HepG2 (cell line): Measurements from ENCODE around the gene MAP2K7. TPM values are rescaled to one million over a fixed set of nuclear protein-coding genes. Genes with fewer than 3 reads are reported as not detected.

ENCODE experiments used
- ATM ChIP-seq: fragments of 450-650 bp; IDR thresholded peaks from 2 replicates; pipeline ENCODE4 v1.7.1; 2017; ENCODE audit warnings: mild to moderate bottlenecking, borderline replicate concordance
- BATF2 ChIP-seq: sonication (generic); formaldehyde crosslinking; IDR thresholded peaks from 2 replicates; pipeline ENCODE4 v1.8.0; 2022; ENCODE audit warnings: mild to moderate bottlenecking, missing genetic modification reagents, moderate library complexity
- HDAC6 ChIP-seq: fragments of 200-600 bp; sonication (generic); IDR thresholded peaks from 2 replicates; pipeline ENCODE4 v1.7.0; 2017; ENCODE audit warnings: mild to moderate bottlenecking, antibody characterized with exemption, low read length, low read depth
- HNRNPL ChIP-seq: fragments of 200-400 bp; formaldehyde crosslinking; IDR thresholded peaks from 2 replicates; pipeline ENCODE4 v1.6.1; 2017; ENCODE audit warnings: mild to moderate bottlenecking, low read depth, low read length
- HOXA5 ChIP-seq: sonication (generic); formaldehyde crosslinking; IDR thresholded peaks from 2 replicates; pipeline ENCODE4 v1.4.0; 2020; ENCODE audit warnings: missing genetic modification reagents
- NFIC ChIP-seq: IDR thresholded peaks from 2 replicates; pipeline ENCODE4 v1.6.1; 2012; ENCODE audit warnings: mild to moderate bottlenecking, low read length, inconsistent platforms
- PLRG1 ChIP-seq: fragments of 450-650 bp; conservative IDR thresholded peaks from 2 replicates; pipeline ENCODE4 v1.6.1; 2016
- POLR2AphosphoS5 ChIP-seq: IDR thresholded peaks from 2 replicates; pipeline ENCODE4 v1.6.1; 2012; ENCODE audit warnings: low read depth, low read length
- SALL2 ChIP-seq: sonication (generic); formaldehyde crosslinking; IDR thresholded peaks from 2 replicates; pipeline ENCODE4 v1.8.1; 2023; ENCODE audit warnings: mild to moderate bottlenecking, missing genetic modification reagents, inconsistent platforms
- ZBTB7A ChIP-seq: sonication (generic); formaldehyde crosslinking; IDR thresholded peaks from 2 replicates; pipeline ENCODE4 v1.8.0; 2022; ENCODE audit warnings: mild to moderate bottlenecking, missing genetic modification reagents
- ZNF343 ChIP-seq: sonication (generic); formaldehyde crosslinking; IDR thresholded peaks from 2 replicates; pipeline ENCODE4 v1.4.0; 2020; ENCODE audit warnings: mild to moderate bottlenecking, missing genetic modification reagents
- ZNF468 ChIP-seq: sonication (generic); formaldehyde crosslinking; IDR thresholded peaks from 2 replicates; pipeline ENCODE4 v1.8.0; 2022; ENCODE audit warnings: mild to moderate bottlenecking, moderate library complexity, missing genetic modification reagents
- ZNF615 ChIP-seq: sonication (generic); formaldehyde crosslinking; IDR thresholded peaks from 2 replicates; pipeline ENCODE4 v1.5.0; 2020; ENCODE audit warnings: mild to moderate bottlenecking, missing genetic modification reagents, borderline replicate concordance
- ZNF646 ChIP-seq: sonication (generic); formaldehyde crosslinking; IDR thresholded peaks from 2 replicates; pipeline ENCODE4 v1.9.0; 2021; ENCODE audit warnings: mild to moderate bottlenecking, missing genetic modification reagents
- ZNF713 ChIP-seq: sonication (generic); formaldehyde crosslinking; IDR thresholded peaks from 2 replicates; pipeline ENCODE4 v1.4.0; 2020; ENCODE audit warnings: mild to moderate bottlenecking, missing genetic modification reagents
- ZNF773 ChIP-seq: sonication (generic); formaldehyde crosslinking; IDR thresholded peaks from 2 replicates; pipeline ENCODE4 v1.4.0; 2020; ENCODE audit warnings: missing genetic modification reagents, borderline replicate concordance
- ZNF790 ChIP-seq: sonication (generic); formaldehyde crosslinking; IDR thresholded peaks from 2 replicates; pipeline ENCODE4 v1.8.0; 2022; ENCODE audit warnings: missing genetic modification reagents, mild to moderate bottlenecking, borderline replicate concordance
- ZNF883 ChIP-seq: sonication (generic); formaldehyde crosslinking; IDR thresholded peaks from 2 replicates; pipeline ENCODE4 v1.5.1; 2020; ENCODE audit warnings: mild to moderate bottlenecking, missing genetic modification reagents; ENCODE audit errors: not compliant biosample characterization
- polyA plus RNA-seq, 8 experiments: library from polyadenylated mRNA; depleted of rRNA in 3 of 8; stranded (reverse) in 7 of 8; unstranded in 1 of 8; fragments of >200 nt; fragmentation: Illumina TruSeq in 4 of 8; extraction: Trizol in 4 of 8; gene quantifications; 2 replicates each; pipeline versions ENCODE4 v1.2.1 to v1.2.3, GENCODE V29; 2011 to 2016; ENCODE audit warnings: low read depth in 4 of 8, missing spikeins in 1 of 8, mixed read lengths in 1 of 8; ENCODE audit not compliant: insufficient read depth in 1 of 8
- total RNA-seq, 5 experiments: library from RNA; depleted of rRNA; stranded (reverse); fragments of >200 nt; fragmentation: Illumina TruSeq; extraction: Trizol; gene quantifications; 2 replicates each; pipeline ENCODE4 v1.2.3, GENCODE V29; 2016; ENCODE audit warnings: low read depth in 1 of 5

Gene MAP2K7
- total and polyA plus RNA-seq, 2 of the 13 experiments (the other 11 are each of a cell fraction or from before 2014, with no cell fraction given): 9.0 to 10.8 TPM

GRCh38 chr19:7916103-7916954 lies 12.7 kb downstream of the MAP2K7 start (continued):
- TF ChIP-seq ZNF646: peak; percentile 35; the same call in 1 of the 2 replicates
- TF ChIP-seq ZNF773: no peak; the same call in 1 of the 2 replicates
- no peak for TF ChIP-seq ATM
- TF ChIP-seq ZNF615: no peak
- TF ChIP-seq ZNF883 (CRISPR knock-in tag): no peak
- no peak for TF ChIP-seq NFIC
- 0 out of 2 replicates have a peak, but pooled peaks have one; percentile 18 for TF ChIP-seq HNRNPL
- no peak for TF ChIP-seq ZNF343 (CRISPR knock-in tag)
- peak; percentile 26; the same call in 1 of the 2 replicates for TF ChIP-seq HOXA5 (CRISPR knock-in tag)
- TF ChIP-seq ZBTB7A (CRISPR knock-in tag): peak; percentile 62; the same call in 1 of the 2 replicates
- TF ChIP-seq BATF2: no peak
- TF ChIP-seq ZNF790: 0 out of 2 replicates have a peak, but pooled peaks have one; percentile 52
- no peak for TF ChIP-seq HDAC6
- TF ChIP-seq SALL2 (CRISPR knock-in tag): 0 out of 2 replicates have a peak, but pooled peaks have one; percentile 22
- no peak for TF ChIP-seq ZNF713 (CRISPR knock-in tag)
- no peak for TF ChIP-seq ZNF468
- no peak for TF ChIP-seq POLR2AphosphoS5
- no peak for TF ChIP-seq PLRG1
